Psoas muscle (tissue), 8 donors: ENCODE data around the gene BCL11B. TPM values are rescaled to one million over a fixed set of nuclear protein-coding genes. Genes with fewer than 3 reads are reported as not detected.

Experiments
- ATAC-seq, 4 donors: fragments of 200-7000 bp; cut with Tn5 transposase; one replicate each; pipeline ENCODE4 v1.9.1; 2020; ENCODE audit warnings: moderate library complexity in 3 of 4, mild to moderate bottlenecking in 2 of 4
- DNase-seq, 2 donors: peaks; one replicate each; pipeline ENCODE4 v3.0.0-alpha.2; 2020
- H3K27ac ChIP-seq: fragments of 200-600 bp; one replicate; pipeline ENCODE4 v1.8.0; 2022
- H3K27me3 ChIP-seq, 3 donors: fragments of 200-600 bp in 1 of 3; one replicate each; pipeline versions ENCODE4 v1.6.1 to v1.8.0; 2013 to 2022; ENCODE audit warnings: low read length in 2 of 3, mild to moderate bottlenecking in 2 of 3, moderate library complexity in 1 of 3; ENCODE audit not compliant: insufficient read depth in 3 of 3
- H3K36me3 ChIP-seq, 2 donors: fragments of 200-600 bp in 1 of 2; one replicate each; pipeline versions ENCODE4 v1.6.1 to v1.8.0; 2013 to 2022; ENCODE audit warnings: low read depth in 1 of 2, mild to moderate bottlenecking in 1 of 2, moderate library complexity in 1 of 2; ENCODE audit not compliant: insufficient read depth in 1 of 2
- H3K4me1 ChIP-seq: fragments of 200-600 bp; one replicate; pipeline ENCODE4 v1.8.0; 2022
- H3K4me3 ChIP-seq: fragments of 200-600 bp; one replicate; pipeline ENCODE4 v1.8.0; 2022; ENCODE audit warnings: mild to moderate bottlenecking
- H3K9me3 ChIP-seq: fragments of 200-600 bp; one replicate; pipeline ENCODE4 v1.8.0; 2022
- WGBS, 3 donors: extraction: QIAGEN DNeasy Blood & Tissue Kit; methylation state at CpG; one replicate each; pipeline versions ENCODE4 v1.1.6 to v1.1.7; 2013; 5-methylcytosine and 5-hydroxymethylcytosine counted together
- intact Hi-C, 2 donors: fragments of 100-400 bp; cut with DNase I; formaldehyde crosslinking; loops; one replicate each; pipeline versions ENCODE4 v1.11.0 to v1.14.2; 2022
- polyA plus RNA-seq, 3 donors: library from polyadenylated mRNA; stranded (reverse); fragments of 200-250 nt; gene quantifications; one replicate each; pipeline ENCODE4 v1.2.3, GENCODE V29; 2013
- total RNA-seq, 4 donors: library from RNA; stranded (reverse); fragmentation: NEBNext Ultra II Directional in 2 of 4; extraction: Animal tissue kit (Norgen Biotek cat#: 25700) in 2 of 4; gene quantifications; one replicate each; pipeline versions ENCODE4 v1.2.1 to v1.2.4, GENCODE V29; 2021 to 2023
- TF ChIP-seq, protein P1 (sequence below): fragments of 200-600 bp; IDR thresholded peaks from one replicate; pipeline ENCODE4 v1.8.0; 2022; ENCODE audit warnings: antibody characterized with exemption
- donor health status: healthy with polysubstance abuse.
- donor health status: DM: no; HTN: no; CAD: no; lungs with moderate emphysema.
- donor health status: Bipolar disorder and iron deficiency.
- donor health status: healthy.
- donor health status: DM: yes; HTN: yes; CAD: no.
- donor health status: DM: no; HTN: no; CAD: no.
- donor health status: DM: no; HTN: no; CAD: no.
- donor health status: DM: yes; HTN: yes; CAD: no.

Gene BCL11B
- total and polyA plus RNA-seq, 7 donors, result 0.01 to 0.34 (median 0.15) TPM; not detected in 2

GRCh38 chr14:99266181-99267178 lies 5.5 kb downstream of the BCL11B start:
- intact Hi-C loops, result loop anchor here in 1 of 2 donors (10.0 kb wide), 1 partner anchor 1132 kb away; no protein-coding TSS in a partner anchor
- H3K4me1 ChIP-seq, result peaks cover 9% of the 10 kb centered on the region
- DNase-seq (peak; percentile 65 to 83), ATAC-seq (peak; percentile 78 to 93 (median 79))
- H3K27me3 ChIP-seq, result peaks cover 3 to 55% (median 22%) of the 10 kb centered on the region in 3 donors
- WGBS, 3 donors, result 19 to 22% (median 20%) methylated on average over 31 of the region's 31 CpGs
- TF ChIP-seq, protein P1, sequence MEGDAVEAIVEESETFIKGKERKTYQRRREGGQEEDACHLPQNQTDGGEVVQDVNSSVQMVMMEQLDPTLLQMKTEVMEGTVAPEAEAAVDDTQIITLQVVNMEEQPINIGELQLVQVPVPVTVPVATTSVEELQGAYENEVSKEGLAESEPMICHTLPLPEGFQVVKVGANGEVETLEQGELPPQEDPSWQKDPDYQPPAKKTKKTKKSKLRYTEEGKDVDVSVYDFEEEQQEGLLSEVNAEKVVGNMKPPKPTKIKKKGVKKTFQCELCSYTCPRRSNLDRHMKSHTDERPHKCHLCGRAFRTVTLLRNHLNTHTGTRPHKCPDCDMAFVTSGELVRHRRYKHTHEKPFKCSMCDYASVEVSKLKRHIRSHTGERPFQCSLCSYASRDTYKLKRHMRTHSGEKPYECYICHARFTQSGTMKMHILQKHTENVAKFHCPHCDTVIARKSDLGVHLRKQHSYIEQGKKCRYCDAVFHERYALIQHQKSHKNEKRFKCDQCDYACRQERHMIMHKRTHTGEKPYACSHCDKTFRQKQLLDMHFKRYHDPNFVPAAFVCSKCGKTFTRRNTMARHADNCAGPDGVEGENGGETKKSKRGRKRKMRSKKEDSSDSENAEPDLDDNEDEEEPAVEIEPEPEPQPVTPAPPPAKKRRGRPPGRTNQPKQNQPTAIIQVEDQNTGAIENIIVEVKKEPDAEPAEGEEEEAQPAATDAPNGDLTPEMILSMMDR, result peak; percentile 99
- H3K9me3 ChIP-seq, result no peaks in the 10 kb centered on the region
- no peak overlapping the region for H3K27ac ChIP-seq
- H3K4me3 ChIP-seq, result no peak overlapping the region
- no peaks in the 10 kb centered on the region for H3K36me3 ChIP-seq

DNA sequence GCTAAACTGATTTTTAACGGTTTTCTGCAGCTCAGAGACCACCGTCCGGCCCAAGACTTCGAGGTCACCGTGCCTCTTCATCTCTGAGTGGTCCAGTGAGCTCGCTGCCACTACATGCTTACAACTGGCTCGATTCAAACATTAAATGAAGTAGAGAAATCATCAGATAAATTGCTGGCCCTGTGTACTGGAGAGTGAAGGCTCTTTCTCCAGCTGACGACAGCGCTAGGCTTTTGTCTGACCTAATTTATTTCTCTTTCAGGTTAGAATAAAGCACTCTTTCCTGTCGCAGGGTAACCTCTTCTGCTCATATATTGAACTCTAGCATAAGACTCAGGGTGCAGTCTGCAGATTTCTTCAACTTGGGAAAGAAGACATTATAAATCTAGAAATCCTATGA lies 6.4 kb downstream of the BCL11B start:
- ATAC-seq (no peak), DNase-seq (no peak)
- 82 to 85% (median 84%) methylated on average over 10 of the region's 10 CpGs for WGBS, 3 donors
- Histone ChIP-seq H3K9me3 (no peaks in the 10 kb centered on the region), H3K4me3 (no peak overlapping the region), H3K27me3 (peaks cover 3 to 51% (median 17%) of the 10 kb centered on the region in 3 donors), H3K27ac (no peak overlapping the region), H3K36me3 (no peaks in the 10 kb centered on the region), H3K4me1 (peaks cover 7% of the 10 kb centered on the region)
- intact Hi-C loops, result loop anchor here in 1 of 2 donors (10.0 kb wide), 1 partner anchor 1131 kb away; no protein-coding TSS in a partner anchor
- TF ChIP-seq, protein P1, result no peak

DNA sequence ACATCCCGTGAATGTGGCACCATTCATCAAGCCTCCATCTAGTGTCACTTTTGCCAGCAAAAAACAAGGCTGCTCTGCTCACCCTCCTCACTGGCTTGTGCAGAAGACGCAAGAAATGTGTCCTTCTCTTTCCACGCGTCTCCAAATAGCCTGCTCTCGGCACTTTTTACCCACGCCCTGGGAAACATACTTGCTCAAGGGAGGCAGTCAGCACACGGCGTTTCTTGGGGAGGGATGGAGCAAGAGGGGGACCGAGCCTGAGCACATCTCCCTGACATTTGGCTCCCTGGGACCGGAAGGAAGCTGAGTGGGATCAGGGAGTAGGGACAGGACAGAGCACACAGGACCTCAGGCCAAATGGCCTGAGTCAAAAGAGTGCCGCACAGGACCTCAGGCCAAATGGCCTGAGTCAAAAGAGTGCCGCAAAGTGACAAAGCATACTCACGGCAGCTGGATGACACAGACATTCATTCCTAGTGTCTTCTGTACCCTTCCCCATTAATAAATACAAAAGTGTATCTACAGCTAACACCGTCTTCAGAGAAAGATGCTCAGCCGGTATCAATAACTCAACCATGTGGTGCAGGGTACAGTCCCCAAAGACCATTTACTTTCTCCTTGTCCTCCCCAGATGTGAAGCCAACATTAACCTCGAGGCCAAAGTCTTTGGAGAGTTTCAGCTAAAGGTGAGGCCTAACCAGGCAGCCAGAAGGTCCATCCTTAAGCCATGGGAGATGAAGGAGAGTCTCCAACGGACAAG lies 7.1 kb downstream of the BCL11B start:
- no peaks in the 10 kb centered on the region for H3K36me3 ChIP-seq
- H3K27me3 ChIP-seq, result peaks cover 3 to 48% (median 14%) of the 10 kb centered on the region in 3 donors
- TF ChIP-seq, protein P1, result no peak
- 76 to 81% (median 78%) methylated on average over 17 of the region's 17 CpGs for WGBS, 3 donors
- ATAC-seq (no peak), DNase-seq (no peak)
- H3K4me3 ChIP-seq, result no peak overlapping the region
- H3K9me3 ChIP-seq, result no peaks in the 10 kb centered on the region
- H3K4me1 ChIP-seq, result peaks cover 3% of the 10 kb centered on the region
- intact Hi-C loops, result loop anchor here in 1 of 2 donors (10.0 kb wide), 1 partner anchor 1130 kb away; no protein-coding TSS in a partner anchor
- H3K27ac ChIP-seq, result no peak overlapping the region

GRCh38 chr14:99263564-99264330 lies 8.2 kb downstream of the BCL11B start:
- no peaks in the 10 kb centered on the region for H3K4me1 ChIP-seq
- 81 to 84% (median 83%) methylated on average over 8 of the region's 8 CpGs for WGBS, 3 donors
- no peak overlapping the region for H3K27ac ChIP-seq
- no peaks in the 10 kb centered on the region for H3K36me3 ChIP-seq
- no peaks in the 10 kb centered on the region for H3K9me3 ChIP-seq
- no peak for ATAC-seq
- intact Hi-C loops, result loop anchor here in 1 of 2 donors (10.0 kb wide), 1 partner anchor 1129 kb away; no protein-coding TSS in a partner anchor
- no peak for DNase-seq
- TF ChIP-seq, protein P1, result no peak
- H3K27me3 ChIP-seq, result peaks cover 3 to 43% (median 9%) of the 10 kb centered on the region in 3 donors
- H3K4me3 ChIP-seq, result no peak overlapping the region
